Posterior vena cava (tissue), 2 donors: ENCODE measurements around the gene INA. TPM values are rescaled to one million over a fixed set of nuclear protein-coding genes. Genes with fewer than 3 reads are reported as not detected.

Experiments
- DNase-seq: peaks from one replicate; pipeline ENCODE4 v3.0.0-alpha.2; 2020; ENCODE audit warnings: low spot score
- intact Hi-C, 2 donors: fragments of 100-400 bp; cut with DNase I; formaldehyde crosslinking; loops; one replicate each; pipeline versions ENCODE4 v1.14.1 to v1.14.2; 2022 to 2023
- total RNA-seq, 2 donors: library from RNA; stranded (reverse); fragmentation: NEBNext Ultra II Directional; extraction: Animal tissue kit (Norgen Biotek cat#: 25700); gene quantifications; one replicate each; pipeline ENCODE4 v1.2.1, GENCODE V29; 2021
- donor health status: DM: yes; HTN: yes; CAD: no.
- donor health status: DM: yes; HTN: yes; CAD: no.

The INA gene
- total RNA-seq, 2 donors from 2014 or later = 0.10 TPM; not detected in 1

DNA sequence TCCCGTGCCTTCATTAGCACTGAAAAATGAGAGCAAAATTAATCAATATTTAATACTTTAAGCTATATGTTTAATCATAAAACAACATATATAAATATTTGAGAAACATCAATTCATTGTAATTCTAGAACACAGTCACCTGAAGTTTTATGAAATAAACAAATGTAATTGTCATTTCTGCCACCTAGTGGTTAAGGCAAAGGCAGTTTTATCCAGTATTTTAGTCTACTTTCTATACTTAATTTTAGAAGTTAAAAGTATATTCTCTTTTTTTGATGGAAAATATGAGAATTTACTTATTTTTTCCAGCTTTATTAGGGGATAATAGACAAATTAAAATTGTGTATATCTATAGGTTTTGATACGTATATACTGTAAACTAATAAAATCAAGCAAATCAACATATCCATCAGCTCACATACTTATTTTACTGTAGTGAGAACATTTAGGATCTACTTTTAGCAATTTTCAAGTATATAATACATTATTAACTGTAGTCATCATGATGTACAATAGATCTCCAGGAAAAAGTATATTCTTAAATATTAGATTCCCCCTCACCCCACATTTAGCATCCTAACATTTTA lies 57.1 kb downstream of the INA start:
- no peak for DNase-seq
- intact Hi-C loops = no loop called here

GRCh38 chr10:103334567-103334966 lies 57.6 kb downstream of the INA start:
- intact Hi-C loops = no loop called here
- DNase-seq = no peak

DNA sequence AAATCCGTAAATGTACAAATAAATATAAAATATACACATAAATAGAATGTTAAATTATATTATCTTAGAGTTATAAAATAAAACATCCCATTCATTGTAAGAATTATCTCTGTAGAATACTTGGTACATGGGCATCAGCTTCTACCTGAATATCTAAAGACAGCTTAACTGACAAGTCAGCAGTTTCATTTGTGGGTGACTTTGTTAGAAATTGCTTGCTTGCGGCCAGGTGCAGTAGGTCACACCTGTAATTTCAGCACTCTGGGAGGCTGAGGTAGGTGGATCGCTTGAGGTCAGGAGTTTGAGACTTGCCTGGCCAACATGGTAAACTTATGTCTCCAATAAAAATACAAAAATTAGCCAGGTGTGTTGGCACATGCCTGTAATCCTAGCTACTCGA lies 59.4 kb downstream of the INA start:
- intact Hi-C loops = no loop called here
- no peak for DNase-seq

Other genes starting within 250 kb of the INA start
- 10 to 100 TPM; 50.4 to 50.6 TPM for gene NT5C2, start 83.9 kb upstream of the INA start, total RNA-seq
- not detected for gene RPEL1, start 31.3 kb upstream of the INA start, total RNA-seq
- 10 to 100 TPM; 10.6 to 11.6 TPM for gene PCGF6, start 74.0 kb downstream of the INA start, total RNA-seq
- gene TAF5, start 90.8 kb downstream of the INA start, total RNA-seq = 1 to 10 TPM; 2.1 to 2.4 TPM
- gene ATP5MK, start 119.3 kb downstream of the INA start, total RNA-seq = 100 to 1,000 TPM; 350 to 362 TPM
- gene PDCD11, start 119.5 kb downstream of the INA start, total RNA-seq = 10 to 100 TPM; 18.2 to 22.1 TPM
- gene CALHM2, start 175.2 kb downstream of the INA start, total RNA-seq = 10 to 100 TPM; 49.8 to 59.4 TPM
- gene CALHM1, start 181.8 kb downstream of the INA start, total RNA-seq = not detected
- gene CALHM3, start 202.1 kb downstream of the INA start, total RNA-seq = not detected
- gene NEURL1, start 216.6 kb downstream of the INA start, total RNA-seq = under 1 TPM; 0.37 to 0.48 TPM